ENCODE measurements around the gene SPON1.

- TF ChIP-seq POLR2AphosphoS5 (IDR thresholded peaks at IDR 0.05; ENCODE audit: low read depth) (no peak), CTCF (conservative IDR thresholded peaks at IDR 0.05; ENCODE audit: low read depth in 2 of 2) (no peak), EZH2 (IDR thresholded peaks at IDR 0.05; ENCODE audit: low read depth, unreplicated experiment) (no peak), STAT1 (IDR thresholded peaks at IDR 0.05; ENCODE audit: unreplicated experiment) (no peak), ZNF114 (CRISPR knock-in tag; IDR thresholded peaks at IDR 0.05) (no peak), EZH2phosphoT487 (IDR thresholded peaks at IDR 0.05; ENCODE audit: unreplicated experiment) (no peak), NANOG (IDR thresholded peaks at IDR 0.05; ENCODE audit: borderline replicate concordance) (no peak), CREB1 (CRISPR knock-in tag; IDR thresholded peaks at IDR 0.05; ENCODE audit: low read depth) (no peak)
- TF ChIP-seq, protein P1, sequence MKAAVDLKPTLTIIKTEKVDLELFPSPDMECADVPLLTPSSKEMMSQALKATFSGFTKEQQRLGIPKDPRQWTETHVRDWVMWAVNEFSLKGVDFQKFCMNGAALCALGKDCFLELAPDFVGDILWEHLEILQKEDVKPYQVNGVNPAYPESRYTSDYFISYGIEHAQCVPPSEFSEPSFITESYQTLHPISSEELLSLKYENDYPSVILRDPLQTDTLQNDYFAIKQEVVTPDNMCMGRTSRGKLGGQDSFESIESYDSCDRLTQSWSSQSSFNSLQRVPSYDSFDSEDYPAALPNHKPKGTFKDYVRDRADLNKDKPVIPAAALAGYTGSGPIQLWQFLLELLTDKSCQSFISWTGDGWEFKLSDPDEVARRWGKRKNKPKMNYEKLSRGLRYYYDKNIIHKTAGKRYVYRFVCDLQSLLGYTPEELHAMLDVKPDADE (IDR thresholded peaks at IDR 0.05) = no peak
These were observed 20.7 kb downstream of the SPON1 start for GRCh38 chr11:13983081-13983751.
